LNCaP clone FGC (cell line): ENCODE data around the gene SLC8A1.

Source experiments
- DNase-seq: peaks from one replicate; pipeline ENCODE4 v3.0.0-alpha.2; 2011; ENCODE audit warnings: low read depth
- H3K4me3 ChIP-seq: 2 replicates; pipeline ENCODE4 v1.5.1; 2011; ENCODE audit warnings: mild to moderate bottlenecking, low read depth, low read length, control low read depth
- TF ChIP-seq, protein P1 (sequence below): IDR thresholded peaks from 2 replicates; pipeline ENCODE4 v1.5.1; 2012; ENCODE audit warnings: mild to moderate bottlenecking; ENCODE audit not compliant: control insufficient read depth, insufficient read depth; ENCODE audit errors: extremely low read depth

The SLC8A1 gene

DNA sequence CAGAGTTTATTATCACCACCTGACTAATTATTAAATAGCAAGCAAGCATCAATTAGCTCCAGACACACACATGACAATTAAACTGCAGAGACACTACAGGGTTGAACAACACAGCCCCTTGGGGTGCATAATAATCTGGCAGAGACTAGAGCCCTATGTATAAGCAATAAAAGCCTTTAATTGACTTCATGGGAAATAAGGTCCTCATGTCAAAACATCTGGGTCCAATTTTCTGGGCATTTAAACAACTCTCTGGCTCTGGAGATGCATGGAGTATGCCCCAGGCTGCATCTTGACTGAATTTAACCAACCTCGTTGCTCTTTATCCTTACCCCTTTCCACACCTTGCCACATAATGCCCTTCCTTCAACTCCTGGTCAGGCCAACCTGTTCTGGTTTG lies 402.1 kb downstream of the SLC8A1 start:
- no peak overlapping the region for H3K4me3 ChIP-seq
- DNase-seq: no peak
- TF ChIP-seq, protein P1, sequence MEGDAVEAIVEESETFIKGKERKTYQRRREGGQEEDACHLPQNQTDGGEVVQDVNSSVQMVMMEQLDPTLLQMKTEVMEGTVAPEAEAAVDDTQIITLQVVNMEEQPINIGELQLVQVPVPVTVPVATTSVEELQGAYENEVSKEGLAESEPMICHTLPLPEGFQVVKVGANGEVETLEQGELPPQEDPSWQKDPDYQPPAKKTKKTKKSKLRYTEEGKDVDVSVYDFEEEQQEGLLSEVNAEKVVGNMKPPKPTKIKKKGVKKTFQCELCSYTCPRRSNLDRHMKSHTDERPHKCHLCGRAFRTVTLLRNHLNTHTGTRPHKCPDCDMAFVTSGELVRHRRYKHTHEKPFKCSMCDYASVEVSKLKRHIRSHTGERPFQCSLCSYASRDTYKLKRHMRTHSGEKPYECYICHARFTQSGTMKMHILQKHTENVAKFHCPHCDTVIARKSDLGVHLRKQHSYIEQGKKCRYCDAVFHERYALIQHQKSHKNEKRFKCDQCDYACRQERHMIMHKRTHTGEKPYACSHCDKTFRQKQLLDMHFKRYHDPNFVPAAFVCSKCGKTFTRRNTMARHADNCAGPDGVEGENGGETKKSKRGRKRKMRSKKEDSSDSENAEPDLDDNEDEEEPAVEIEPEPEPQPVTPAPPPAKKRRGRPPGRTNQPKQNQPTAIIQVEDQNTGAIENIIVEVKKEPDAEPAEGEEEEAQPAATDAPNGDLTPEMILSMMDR: no peak

- H3K4me3 ChIP-seq: no peak overlapping the region
- TF ChIP-seq, protein P1: no peak
- no peak for DNase-seq
These were observed 403.4 kb downstream of the SLC8A1 start for GRCh38 chr2:40048506-40048905.

GRCh38 chr2:40047406-40047805 lies 404.5 kb downstream of the SLC8A1 start:
- no peak overlapping the region for H3K4me3 ChIP-seq
- TF ChIP-seq, protein P1: no peak
- no peak for DNase-seq
